MM.1S (cell line): Measurements from ENCODE around the gene TMEM178B.

Experiments
- EZH2 ChIP-seq: fragments of 300-600 bp; sonication (generic); optimal IDR thresholded peaks from 2 replicates; pipeline ENCODE3; 2017; ENCODE audit warnings: low read depth, mild to moderate bottlenecking, antibody characterized with exemption, low read length, mixed read lengths
- EZH2phosphoT487 ChIP-seq: fragments of 300-600 bp; sonication (generic); IDR thresholded peaks from 2 replicates; pipeline ENCODE4 v1.6.1; 2018; ENCODE audit warnings: antibody characterized with exemption, low read length
- TF ChIP-seq, protein P1 (sequence below): fragments of 300-600 bp; sonication (generic); IDR thresholded peaks from 2 replicates; pipeline ENCODE4 v1.5.1; 2016; ENCODE audit warnings: antibody characterized with exemption, low read length, mixed read lengths

DNA sequence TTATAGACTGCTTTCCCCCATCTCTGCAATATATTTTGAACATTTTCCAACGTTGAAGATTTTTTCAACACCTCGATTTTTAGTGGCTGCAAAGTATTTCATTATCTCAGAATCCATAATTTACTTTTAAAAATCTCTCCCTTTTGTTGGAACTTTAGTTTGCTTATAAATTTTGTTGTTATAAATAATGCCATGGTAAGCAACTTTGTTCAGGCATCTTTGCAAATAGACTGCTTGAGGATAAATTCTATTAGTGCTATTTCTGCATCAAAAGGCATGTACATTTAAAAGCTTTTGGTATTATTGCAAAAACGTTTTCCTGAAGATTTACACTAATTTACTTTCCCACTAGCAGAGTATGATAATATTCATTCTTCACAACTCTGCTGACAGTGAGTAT, 79.4 kb downstream of the TMEM178B start:
- TF ChIP-seq, protein P1, sequence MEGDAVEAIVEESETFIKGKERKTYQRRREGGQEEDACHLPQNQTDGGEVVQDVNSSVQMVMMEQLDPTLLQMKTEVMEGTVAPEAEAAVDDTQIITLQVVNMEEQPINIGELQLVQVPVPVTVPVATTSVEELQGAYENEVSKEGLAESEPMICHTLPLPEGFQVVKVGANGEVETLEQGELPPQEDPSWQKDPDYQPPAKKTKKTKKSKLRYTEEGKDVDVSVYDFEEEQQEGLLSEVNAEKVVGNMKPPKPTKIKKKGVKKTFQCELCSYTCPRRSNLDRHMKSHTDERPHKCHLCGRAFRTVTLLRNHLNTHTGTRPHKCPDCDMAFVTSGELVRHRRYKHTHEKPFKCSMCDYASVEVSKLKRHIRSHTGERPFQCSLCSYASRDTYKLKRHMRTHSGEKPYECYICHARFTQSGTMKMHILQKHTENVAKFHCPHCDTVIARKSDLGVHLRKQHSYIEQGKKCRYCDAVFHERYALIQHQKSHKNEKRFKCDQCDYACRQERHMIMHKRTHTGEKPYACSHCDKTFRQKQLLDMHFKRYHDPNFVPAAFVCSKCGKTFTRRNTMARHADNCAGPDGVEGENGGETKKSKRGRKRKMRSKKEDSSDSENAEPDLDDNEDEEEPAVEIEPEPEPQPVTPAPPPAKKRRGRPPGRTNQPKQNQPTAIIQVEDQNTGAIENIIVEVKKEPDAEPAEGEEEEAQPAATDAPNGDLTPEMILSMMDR, result no peak
- TF ChIP-seq EZH2 (no peak), EZH2phosphoT487 (no peak)
